ENCODE measurements around the gene CCDC33. TPM values are rescaled to one million over a fixed set of nuclear protein-coding genes. Genes with fewer than 3 reads are reported as not detected.

CCDC33 gene
- total RNA-seq, 1 donor from 2014 or later, result 0.25 TPM

GRCh38 chr15:74214324-74215021, 21.7 kb upstream of the CCDC33 start:
- no peak for TF ChIP-seq CTCF (IDR thresholded peaks at IDR 0.05; ENCODE audit: insufficient read depth, low read length, poor library complexity, severe bottlenecking)
- Histone ChIP-seq H3K36me3 (ENCODE audit: control insufficient read depth, insufficient read depth, low read length) (no peaks in the 10 kb centered on the region), H3K4me3 (ENCODE audit: low read depth, low read length) (no peak overlapping the region), H3K27me3 (ENCODE audit: control insufficient read depth, insufficient read depth, low read length) (no peaks in the 10 kb centered on the region)
- no peak for DNase-seq (ENCODE audit: low read depth)

DNA sequence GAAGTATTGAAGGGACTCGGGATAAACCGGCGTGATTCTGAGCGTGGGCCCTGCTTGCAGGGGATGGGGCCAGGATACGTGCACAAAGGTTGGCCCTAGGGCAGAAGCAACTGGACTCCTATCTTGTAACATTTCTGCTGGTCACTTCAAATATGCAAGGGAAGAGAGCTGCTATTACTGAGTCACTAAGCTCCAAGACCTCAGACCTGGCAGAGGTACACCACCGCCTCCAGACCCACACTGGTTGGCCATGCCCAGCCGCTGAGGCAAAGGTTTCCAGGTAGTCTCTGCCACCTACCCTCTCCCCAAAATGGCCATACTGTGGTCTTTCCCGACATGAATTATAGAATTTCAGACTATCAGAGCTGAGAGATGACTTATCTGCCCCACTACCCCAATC, 20.2 kb upstream of the CCDC33 start:
- no peak overlapping the region for H3K4me3 ChIP-seq (ENCODE audit: low read depth, low read length)
- H3K27me3 ChIP-seq (ENCODE audit: control insufficient read depth, insufficient read depth, low read length), result peaks cover 6% of the 10 kb centered on the region
- no peaks in the 10 kb centered on the region for H3K36me3 ChIP-seq (ENCODE audit: control insufficient read depth, insufficient read depth, low read length)
- no peak for DNase-seq (ENCODE audit: low read depth)
- TF ChIP-seq CTCF (IDR thresholded peaks at IDR 0.05; ENCODE audit: insufficient read depth, low read length, poor library complexity, severe bottlenecking), result no peak

- no peaks in the 10 kb centered on the region for H3K36me3 ChIP-seq (ENCODE audit: control insufficient read depth, insufficient read depth, low read length)
- H3K27me3 ChIP-seq (ENCODE audit: control insufficient read depth, insufficient read depth, low read length), result peaks cover 10% of the 10 kb centered on the region
- DNase-seq (ENCODE audit: low read depth), result no peak
- H3K4me3 ChIP-seq (ENCODE audit: low read depth, low read length), result no peak overlapping the region
- no peak for TF ChIP-seq CTCF (IDR thresholded peaks at IDR 0.05; ENCODE audit: insufficient read depth, low read length, poor library complexity, severe bottlenecking)
Measured at GRCh38 chr15:74216949-74217348, 19.2 kb upstream of the CCDC33 start.

GRCh38 chr15:74217907-74218885, 17.9 kb upstream of the CCDC33 start:
- TF ChIP-seq CTCF (IDR thresholded peaks at IDR 0.05; ENCODE audit: insufficient read depth, low read length, poor library complexity, severe bottlenecking), result no peak
- peaks cover 15% of the 10 kb centered on the region for H3K27me3 ChIP-seq (ENCODE audit: control insufficient read depth, insufficient read depth, low read length)
- no peak overlapping the region for H3K4me3 ChIP-seq (ENCODE audit: low read depth, low read length)
- DNase-seq (ENCODE audit: low read depth), result no peak
- no peaks in the 10 kb centered on the region for H3K36me3 ChIP-seq (ENCODE audit: control insufficient read depth, insufficient read depth, low read length)

- Histone ChIP-seq H3K36me3 (ENCODE audit: control insufficient read depth, insufficient read depth, low read length) (no peaks in the 10 kb centered on the region), H3K27me3 (ENCODE audit: control insufficient read depth, insufficient read depth, low read length) (peaks cover 15% of the 10 kb centered on the region), H3K4me3 (ENCODE audit: low read depth, low read length) (no peak overlapping the region)
- no peak for DNase-seq (ENCODE audit: low read depth)
- TF ChIP-seq CTCF (IDR thresholded peaks at IDR 0.05; ENCODE audit: insufficient read depth, low read length, poor library complexity, severe bottlenecking), result no peak
Measured at GRCh38 chr15:74220475-74221248, 15.5 kb upstream of the CCDC33 start.
